NCI-H2196 (cell line): ENCODE measurements around the gene BABAM2.

Experiments
- DNase-seq: peaks from one replicate; lab custom pipeline; 2025; ENCODE audit not compliant: unreplicated experiment; lab: John Stamatoyannopoulos, UW

The BABAM2 gene

GRCh38 chr2:28296904-28297303 is 406.4 kb downstream of the BABAM2 start:
- DNase-seq: no peak

GRCh38 chr2:28297531-28297930 is 407.0 kb downstream of the BABAM2 start:
- no peak for DNase-seq

GRCh38 chr2:28298406-28298805 is 407.9 kb downstream of the BABAM2 start:
- no peak for DNase-seq

GRCh38 chr2:28300485-28301341 is 410.2 kb downstream of the BABAM2 start:
- no peak for DNase-seq

- DNase-seq: no peak
Observed at GRCh38 chr2:28305202-28305601, 414.7 kb downstream of the BABAM2 start.

GRCh38 chr2:28310107-28310506 is 419.6 kb downstream of the BABAM2 start:
- DNase-seq: no peak

GRCh38 chr2:28311660-28312249 is 421.2 kb downstream of the BABAM2 start:
- DNase-seq: no peak

- no peak for DNase-seq
Observed at GRCh38 chr2:28312307-28313219, 422.0 kb downstream of the BABAM2 start.

GRCh38 chr2:28313220-28313784 is 422.8 kb downstream of the BABAM2 start:
- DNase-seq: no peak

- DNase-seq: no peak
Observed at GRCh38 chr2:28314968-28315367, 424.4 kb downstream of the BABAM2 start.

GRCh38 chr2:28316546-28317335 is 426.2 kb downstream of the BABAM2 start:
- no peak for DNase-seq

- DNase-seq: no peak
Observed at GRCh38 chr2:28317390-28317789, 426.9 kb downstream of the BABAM2 start.

GRCh38 chr2:28318023-28318422 is 427.5 kb downstream of the BABAM2 start:
- no peak for DNase-seq

- DNase-seq: no peak
Observed at GRCh38 chr2:28318462-28319117, 428.1 kb downstream of the BABAM2 start.

- DNase-seq: no peak
Observed at GRCh38 chr2:28319118-28320008, 428.8 kb downstream of the BABAM2 start.

- DNase-seq: no peak
Observed at GRCh38 chr2:28320009-28320365, 429.5 kb downstream of the BABAM2 start.

GRCh38 chr2:28320371-28320770 is 429.8 kb downstream of the BABAM2 start:
- no peak for DNase-seq

GRCh38 chr2:28321426-28321825 is 430.9 kb downstream of the BABAM2 start:
- DNase-seq: no peak

GRCh38 chr2:28322051-28322450 is 431.5 kb downstream of the BABAM2 start:
- no peak for DNase-seq
